ENCODE results near the gene TACC3.

Gene TACC3

DNA sequence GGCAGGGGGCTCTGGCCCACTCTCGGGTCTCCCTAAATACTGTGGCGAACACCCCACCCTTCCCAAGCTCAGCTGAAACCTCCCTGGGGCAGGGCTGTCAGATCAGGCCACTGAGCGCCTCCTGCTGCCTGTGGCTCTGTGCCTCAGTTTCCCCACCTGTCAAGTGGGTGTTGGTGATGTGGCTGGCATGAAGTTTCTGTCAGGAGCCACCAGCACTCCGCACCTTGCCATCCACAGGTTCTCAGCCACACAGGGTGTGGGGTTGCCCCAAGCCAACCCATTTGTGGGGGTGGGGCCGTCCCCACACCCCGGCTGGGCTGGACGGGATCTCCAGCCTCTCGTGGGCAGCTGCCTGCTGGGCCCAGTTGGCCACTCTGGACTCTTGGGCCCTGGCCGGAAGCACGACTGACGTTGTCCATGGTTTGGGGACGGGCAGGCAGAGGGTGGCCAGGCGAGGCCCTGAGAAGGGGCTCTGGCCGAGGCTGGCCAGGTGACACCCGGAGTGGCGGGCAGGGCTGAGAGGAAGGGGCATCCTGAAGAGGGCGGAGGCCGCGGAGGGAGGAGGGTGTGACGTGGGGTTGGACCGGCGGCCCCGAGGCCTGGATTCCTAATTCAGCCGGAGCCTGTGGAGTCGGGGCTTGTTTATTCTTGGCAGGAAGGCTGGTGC, 66.2 kb downstream of the TACC3 start:
- no peak overlapping the region for H3K27ac Mint-ChIP-seq
- H3K4me3 Mint-ChIP-seq = no peak overlapping the region
- no peaks in the 10 kb centered on the region for H3K4me1 Mint-ChIP-seq (ENCODE audit: low read depth)
- no peaks in the 10 kb centered on the region for H3K36me3 Mint-ChIP-seq
- no peaks in the 10 kb centered on the region for H3K9me3 Mint-ChIP-seq (ENCODE audit: low read depth)
- no peaks in the 10 kb centered on the region for H3K27me3 Mint-ChIP-seq

GRCh38 chr4:1788254-1788973, 67.1 kb downstream of the TACC3 start:
- Mint-ChIP-seq H3K36me3 (no peaks in the 10 kb centered on the region), H3K27me3 (no peaks in the 10 kb centered on the region), H3K4me3 (no peak overlapping the region), H3K4me1 (ENCODE audit: low read depth) (no peaks in the 10 kb centered on the region), H3K9me3 (ENCODE audit: low read depth) (no peaks in the 10 kb centered on the region), H3K27ac (no peak overlapping the region)

DNA sequence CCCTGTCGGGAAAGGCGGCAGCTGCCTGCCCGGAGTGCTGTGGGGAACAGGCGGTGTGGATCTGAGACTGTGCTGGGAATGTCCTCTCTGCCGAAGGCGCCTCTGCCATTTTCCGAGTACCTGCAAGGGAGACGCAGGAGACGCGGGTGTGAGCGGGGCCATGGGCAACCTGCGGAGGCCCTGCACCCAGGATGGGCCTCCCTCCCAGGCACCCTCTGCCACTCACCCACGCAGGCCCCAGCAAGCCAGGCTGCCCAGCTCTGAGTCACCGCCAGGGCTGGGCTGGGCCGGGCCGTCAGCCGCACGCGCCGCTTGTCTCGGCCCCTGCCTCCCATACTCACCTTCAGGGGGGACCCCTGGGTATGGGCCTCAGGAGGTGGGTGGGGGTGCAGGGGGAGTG, 68.2 kb downstream of the TACC3 start:
- no peak overlapping the region for H3K4me3 Mint-ChIP-seq
- H3K36me3 Mint-ChIP-seq = no peaks in the 10 kb centered on the region
- H3K27ac Mint-ChIP-seq = no peak overlapping the region
- H3K4me1 Mint-ChIP-seq (ENCODE audit: low read depth) = no peaks in the 10 kb centered on the region
- H3K9me3 Mint-ChIP-seq (ENCODE audit: low read depth) = no peaks in the 10 kb centered on the region
- no peaks in the 10 kb centered on the region for H3K27me3 Mint-ChIP-seq

DNA sequence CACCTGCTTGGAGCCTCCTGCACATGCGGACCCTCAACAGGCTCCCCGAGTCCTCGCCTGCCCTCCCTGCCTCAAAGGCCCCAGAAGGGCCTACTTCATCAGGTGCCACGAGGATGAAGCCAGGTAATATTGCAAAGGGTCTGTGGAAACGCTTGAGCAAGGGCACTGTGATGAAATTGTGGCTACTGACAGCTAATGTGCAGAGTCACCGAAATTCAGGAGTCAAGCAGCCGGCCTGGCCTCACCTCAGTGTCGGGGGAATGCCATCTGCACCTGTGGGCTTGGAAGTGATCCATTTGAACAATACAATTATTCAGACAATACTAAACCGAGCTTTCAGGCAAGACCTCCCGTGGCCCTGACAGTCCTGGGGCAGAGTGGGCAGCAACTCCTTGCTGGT, 68.7 kb downstream of the TACC3 start:
- Mint-ChIP-seq H3K27me3 (no peaks in the 10 kb centered on the region), H3K4me3 (no peak overlapping the region), H3K4me1 (ENCODE audit: low read depth) (no peaks in the 10 kb centered on the region), H3K27ac (no peak overlapping the region), H3K36me3 (no peaks in the 10 kb centered on the region), H3K9me3 (ENCODE audit: low read depth) (no peaks in the 10 kb centered on the region)

GRCh38 chr4:1792158-1792831, 71.0 kb downstream of the TACC3 start:
- H3K27ac Mint-ChIP-seq = no peak overlapping the region
- H3K9me3 Mint-ChIP-seq (ENCODE audit: low read depth) = no peaks in the 10 kb centered on the region
- H3K4me3 Mint-ChIP-seq = no peak overlapping the region
- no peaks in the 10 kb centered on the region for H3K4me1 Mint-ChIP-seq (ENCODE audit: low read depth)
- H3K36me3 Mint-ChIP-seq = no peaks in the 10 kb centered on the region
- peaks cover 4% of the 10 kb centered on the region for H3K27me3 Mint-ChIP-seq

DNA sequence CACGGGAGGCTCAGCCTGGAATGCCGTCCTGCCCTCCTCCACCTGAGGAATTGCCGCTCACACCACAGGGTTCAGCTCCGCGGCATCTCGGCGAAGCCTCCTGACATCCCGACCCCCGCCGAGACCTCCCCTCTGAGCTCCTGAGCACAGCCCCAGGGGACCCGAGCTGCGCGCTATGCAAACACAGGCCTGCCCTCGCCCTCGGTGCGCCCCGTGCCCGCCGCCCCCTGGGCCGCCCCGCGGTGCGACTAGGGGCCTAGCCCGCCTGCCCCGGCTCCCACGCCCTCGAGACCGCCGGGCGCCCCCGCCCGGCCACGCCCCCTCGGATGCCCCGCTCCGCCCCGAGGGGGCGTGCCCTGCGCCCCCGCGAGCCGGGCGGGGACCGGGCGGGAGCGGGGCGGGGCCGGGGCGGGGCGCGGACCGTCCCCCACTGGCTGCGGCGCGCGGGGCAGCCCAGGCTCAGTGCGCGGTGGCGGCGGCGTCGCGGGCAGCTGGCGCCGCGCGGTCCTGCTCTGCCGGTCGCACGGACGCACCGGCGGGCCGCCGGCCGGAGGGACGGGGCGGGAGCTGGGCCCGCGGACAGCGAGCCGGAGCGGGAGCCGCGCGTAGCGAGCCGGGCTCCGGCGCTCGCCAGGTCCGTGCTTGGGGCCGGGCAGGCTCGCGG, 71.6 kb downstream of the TACC3 start, which contains the start of gene FGFR3:
TSS of gene FGFR3 (plus strand) at position 462 of the 664 bp plus-strand sequence. CDS start 642 bp downstream, outside the sequence.
- Mint-ChIP-seq H3K4me3 (no peak within 1 kb of the TSS), H3K9me3 (ENCODE audit: low read depth) (no peaks in the 10 kb centered on the region), H3K4me1 (ENCODE audit: low read depth) (no peaks in the 10 kb centered on the region), H3K27ac (no peak within 1 kb of the TSS), H3K36me3 (no peaks in the 10 kb centered on the region), H3K27me3 (peaks cover 4% of the 10 kb centered on the region)

GRCh38 chr4:1793496-1793840, 72.1 kb downstream of the TACC3 start:
- Mint-ChIP-seq H3K36me3 (no peaks in the 10 kb centered on the region), H3K27me3 (peaks cover 4% of the 10 kb centered on the region), H3K4me1 (ENCODE audit: low read depth) (no peaks in the 10 kb centered on the region), H3K9me3 (ENCODE audit: low read depth) (no peaks in the 10 kb centered on the region), H3K27ac (no peak overlapping the region), H3K4me3 (no peak overlapping the region)

GRCh38 chr4:1793940-1794808, 72.9 kb downstream of the TACC3 start:
- peaks cover 4% of the 10 kb centered on the region for H3K27me3 Mint-ChIP-seq
- H3K9me3 Mint-ChIP-seq (ENCODE audit: low read depth) = no peaks in the 10 kb centered on the region
- no peak overlapping the region for H3K4me3 Mint-ChIP-seq
- H3K4me1 Mint-ChIP-seq (ENCODE audit: low read depth) = no peaks in the 10 kb centered on the region
- H3K36me3 Mint-ChIP-seq = no peaks in the 10 kb centered on the region
- no peak overlapping the region for H3K27ac Mint-ChIP-seq

Data from activated naive CD8-positive, alpha-beta T cell (primary cell).